T-cell (primary cell): ENCODE results near the gene SEL1L3. TPM values are rescaled to one million over a fixed set of nuclear protein-coding genes. Genes with fewer than 3 reads are reported as not detected.
A peak's percentile ranks its signal among the peaks of the same experiment; 100 is the strongest.

ENCODE experiments used
- ATAC-seq, 4 experiments: fragments of 200-7000 bp in 3 of 4; fragments of 150-1000 bp in 1 of 4; cut with Tn5 transposase; replicated peaks in 1 of 4; 1 replicate in 3 of 4; 2 replicates in 1 of 4; pipeline ENCODE4 v1.10.0; 2021; ENCODE audit warnings: moderate library complexity in 3 of 4, mild to moderate bottlenecking in 2 of 4, moderate number of reproducible peaks in 1 of 4
- CTCF ChIA-PET, 2 donors: fragments of 300-600 bp; sonication (Branson Sonifier 250); formaldehyde crosslinking; loops; one replicate each; lab custom pipeline; 2022; ENCODE audit warnings: antibody characterized with exemption in 2 of 2; lab: Charles Lee
- POLR2A ChIA-PET, 2 donors: fragments of 300-600 bp; sonication (Branson Sonifier 250); formaldehyde crosslinking; loops; one replicate each; lab custom pipeline; 2022; ENCODE audit warnings: antibody characterized with exemption in 2 of 2; lab: Charles Lee
- DNase-seq, 35 experiments: peaks; one replicate each; pipeline versions ENCODE4 v3.0.0 to v3.0.0-alpha.2; 2013 to 2023
- H3K27ac ChIP-seq: one replicate; pipeline ENCODE4 v1.5.1; 2013; ENCODE audit warnings: low read length
- H3K27me3 ChIP-seq, 2 experiments: replicated peaks in 1 of 2; 1 replicate in 1 of 2; 2 replicates in 1 of 2; pipeline versions ENCODE4 v1.6.1 to v1.7.0; 2013; ENCODE audit warnings: low read length in 1 of 2, mixed read lengths in 1 of 2; ENCODE audit not compliant: control insufficient read depth in 2 of 2, insufficient read depth in 2 of 2; ENCODE audit errors: extremely low read depth in 1 of 2
- H3K36me3 ChIP-seq, 2 donors: 1 replicate in 1 of 2; 2 replicates in 1 of 2; pipeline versions ENCODE4 v1.6.1 to v1.7.0; 2013; ENCODE audit warnings: low read length in 1 of 2; ENCODE audit not compliant: control insufficient read depth in 2 of 2, insufficient read depth in 1 of 2; ENCODE audit errors: extremely low read depth in 1 of 2
- H3K4me1 ChIP-seq, 2 experiments: 1 replicate in 1 of 2; 2 replicates in 1 of 2; pipeline versions ENCODE4 v1.6.1 to v1.7.0; 2013; ENCODE audit warnings: low read length in 2 of 2, mixed read lengths in 1 of 2; ENCODE audit not compliant: insufficient read depth in 2 of 2, control insufficient read depth in 1 of 2; ENCODE audit errors: extremely low read depth in 1 of 2
- H3K4me3 ChIP-seq, 2 donors: 1 replicate in 1 of 2; 2 replicates in 1 of 2; pipeline versions ENCODE4 v1.5.1 to v1.7.0; 2013; ENCODE audit warnings: mild to moderate bottlenecking in 2 of 2, low read length in 1 of 2, moderate library complexity in 1 of 2; ENCODE audit not compliant: control insufficient read depth in 1 of 2; ENCODE audit errors: extremely low read depth in 1 of 2
- H3K9me3 ChIP-seq: 2 replicates; pipeline ENCODE4 v1.7.0; 2013
- H3K27ac Mint-ChIP-seq, 2 donors: one replicate each; pipeline ENCODE4 v1.8.0; 2020 to 2021; ENCODE audit warnings: mild to moderate bottlenecking in 2 of 2, mixed read lengths in 2 of 2
- H3K27me3 Mint-ChIP-seq, 2 donors: one replicate each; pipeline ENCODE4 v1.8.0; 2021 to 2022; ENCODE audit warnings: mixed read lengths in 2 of 2
- H3K36me3 Mint-ChIP-seq: one replicate; pipeline ENCODE4 v1.8.0; 2021; ENCODE audit warnings: mixed read lengths
- H3K4me1 Mint-ChIP-seq, 3 donors: one replicate each; pipeline ENCODE4 v1.8.0; 2020 to 2022; ENCODE audit warnings: mixed read lengths in 3 of 3, mild to moderate bottlenecking in 1 of 3
- H3K4me3 Mint-ChIP-seq, 3 donors: one replicate each; pipeline ENCODE4 v1.8.0; 2020 to 2022; ENCODE audit warnings: mild to moderate bottlenecking in 3 of 3, mixed read lengths in 3 of 3, moderate library complexity in 3 of 3
- H3K9me3 Mint-ChIP-seq, 3 donors: one replicate each; pipeline ENCODE4 v1.8.0; 2020 to 2022; ENCODE audit warnings: mixed read lengths in 3 of 3
- WGBS: methylation state at CpG from one replicate; pipeline ENCODE4 v1.1.5; 2013; ENCODE audit warnings: missing lambda C conversion rate; ENCODE audit not compliant: insufficient coverage; 5-methylcytosine and 5-hydroxymethylcytosine counted together
- total RNA-seq, 35 experiments: library from RNA in 6 of 35; stranded (reverse) in 6 of 35; fragments of 120-200 nt in 1 of 35; gene quantifications; one replicate each; pipeline versions ENCODE4 v1.2.1 to v1.2.4 and lab custom pipeline; 2013 to 2026

The SEL1L3 gene
- total RNA-seq, 5 donors from 2014 or later (not counting 1 experiment from before 2014, with no cell fraction given): 43.6 to 69.9 (median 50.1) TPM

DNA sequence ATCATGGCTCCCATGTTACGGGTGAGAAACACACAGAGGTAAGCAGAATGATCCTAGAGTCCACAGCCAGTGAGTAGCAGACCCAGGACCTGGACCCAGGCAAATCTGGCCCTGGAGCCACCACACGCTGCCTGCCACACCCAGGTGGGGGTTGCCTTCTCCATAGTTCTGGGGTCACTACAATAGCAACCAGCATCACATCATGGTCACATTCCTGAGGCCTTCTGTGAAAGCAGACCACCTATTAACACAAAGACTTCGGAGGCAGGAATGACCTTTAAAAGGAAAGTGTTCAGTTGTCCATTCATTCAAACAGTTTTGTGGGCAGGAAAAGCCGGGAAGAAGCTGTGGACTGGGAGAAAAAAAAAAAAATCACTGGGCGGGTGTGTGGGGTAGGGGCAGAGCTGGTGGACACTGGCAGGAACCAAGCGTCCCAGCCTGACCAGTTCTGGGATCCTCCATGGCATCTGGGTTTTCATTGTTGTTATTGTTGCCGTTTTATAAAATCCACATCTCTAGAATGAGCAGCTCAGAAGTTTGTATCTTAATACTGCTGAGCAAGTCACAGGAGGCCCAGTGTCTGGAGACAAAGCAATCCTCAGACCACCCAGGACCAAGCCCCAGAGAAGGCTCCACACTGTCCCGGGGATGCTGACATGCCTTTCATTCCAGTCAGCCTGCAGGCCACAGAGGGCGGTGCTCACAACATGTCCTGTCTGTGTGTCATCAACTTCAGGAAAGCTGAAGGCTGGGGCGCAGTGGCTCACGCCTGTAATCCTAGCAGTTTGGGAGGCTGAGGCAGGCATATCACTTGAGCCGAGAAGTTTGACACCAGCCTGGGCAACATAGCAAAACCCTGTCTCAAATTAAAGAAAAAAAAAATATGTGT is 67.0 kb downstream of the SEL1L3 start:
- no peak for ATAC-seq
- 98% methylated on average over 9 of the region's 12 CpGs for WGBS
- Mint-ChIP-seq H3K27ac (no peak overlapping the region), H3K4me1 (peaks cover 0 to 2% (median 0%) of the 10 kb centered on the region in 3 donors), H3K4me3 (no peak overlapping the region), H3K36me3 (peaks cover 79% of the 10 kb centered on the region), H3K9me3 (no peaks in the 10 kb centered on the region), H3K27me3 (no peaks in the 10 kb centered on the region)
- peaks cover 0 to 45% of the 10 kb centered on the region in 2 donors for H3K36me3 ChIP-seq
- H3K4me3 ChIP-seq: no peak overlapping the region
- ChIA-PET POLR2A (no interaction called here), CTCF (no interaction called here)
- no peaks in the 10 kb centered on the region for H3K4me1 ChIP-seq
- H3K27ac ChIP-seq: no peak overlapping the region
- H3K27me3 ChIP-seq: no peaks in the 10 kb centered on the region
- H3K9me3 ChIP-seq: no peaks in the 10 kb centered on the region
- no peak for DNase-seq

DNA sequence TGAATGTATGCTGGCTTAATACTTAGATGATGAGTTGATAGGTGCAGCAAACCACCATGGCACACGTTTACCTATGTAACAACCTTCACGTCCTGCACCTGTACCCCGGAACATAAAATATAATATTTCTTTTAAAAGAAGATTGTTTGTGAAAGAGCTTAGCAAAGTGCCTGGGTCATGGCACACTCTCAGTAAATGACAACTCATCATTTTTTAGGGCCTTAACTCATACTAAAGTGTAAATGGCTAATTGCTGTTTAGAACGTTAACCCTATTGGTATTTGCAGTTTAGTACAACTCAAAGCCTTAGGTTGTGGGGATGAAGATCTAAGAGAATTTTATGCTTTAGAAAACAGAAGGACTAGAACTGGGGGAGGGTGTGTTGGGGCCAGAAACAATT is 67.7 kb downstream of the SEL1L3 start:
- no peak for ATAC-seq
- H3K27ac Mint-ChIP-seq: no peak overlapping the region
- no peak for DNase-seq
- H3K27me3 Mint-ChIP-seq: no peaks in the 10 kb centered on the region
- Histone ChIP-seq H3K27ac (no peak overlapping the region), H3K9me3 (no peaks in the 10 kb centered on the region), H3K27me3 (no peaks in the 10 kb centered on the region), H3K36me3 (peaks cover 0 to 47% of the 10 kb centered on the region in 2 donors), H3K4me3 (no peak overlapping the region), H3K4me1 (no peaks in the 10 kb centered on the region)
- ChIA-PET POLR2A (no interaction called here), CTCF (interaction anchor here in 1 of 2 donors (0.5 kb wide), 1 partner anchor 604 kb away, joined by 3 read pairs; no protein-coding TSS in a partner anchor)
- peaks cover 82% of the 10 kb centered on the region for H3K36me3 Mint-ChIP-seq
- no peaks in the 10 kb centered on the region for H3K9me3 Mint-ChIP-seq
- peaks cover 0 to 2% (median under 1%) of the 10 kb centered on the region in 3 donors for H3K4me1 Mint-ChIP-seq
- H3K4me3 Mint-ChIP-seq: no peak overlapping the region
- WGBS: no CpG with 5 or more reads among the region's 4 CpGs

DNA sequence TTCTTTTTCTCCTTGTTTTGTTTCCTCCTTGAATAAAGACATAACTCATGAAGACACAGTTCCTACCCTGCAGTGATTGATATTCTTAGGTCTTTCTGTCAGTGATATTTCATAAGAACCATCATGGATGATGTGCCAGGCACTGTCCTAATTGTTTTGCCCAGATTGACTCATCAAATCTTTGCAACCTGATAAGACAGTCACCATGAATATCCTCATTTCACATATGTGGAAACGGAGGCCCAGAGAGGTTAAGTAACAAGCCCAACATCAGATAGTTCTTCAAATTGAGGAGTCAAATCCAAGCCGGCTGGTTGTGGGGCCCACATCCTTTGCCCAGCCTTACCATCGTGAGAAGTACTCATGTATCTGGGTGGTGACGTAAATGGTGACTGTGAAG is 69.9 kb downstream of the SEL1L3 start:
- Mint-ChIP-seq H3K27ac (no peak overlapping the region), H3K27me3 (no peaks in the 10 kb centered on the region), H3K4me3 (no peak overlapping the region), H3K9me3 (no peaks in the 10 kb centered on the region), H3K36me3 (peaks cover 82% of the 10 kb centered on the region), H3K4me1 (peaks cover 0 to 6% (median 2%) of the 10 kb centered on the region in 3 donors)
- H3K4me3 ChIP-seq: no peak overlapping the region
- no CpG with 5 or more reads among the region's 4 CpGs for WGBS
- no peaks in the 10 kb centered on the region for H3K4me1 ChIP-seq
- ChIA-PET CTCF (interaction anchor here in 1 of 2 donors (0.5 kb wide), 1 partner anchor 40 kb away, joined by 3 read pairs; no protein-coding TSS in a partner anchor), POLR2A (no interaction called here)
- H3K27ac ChIP-seq: no peak overlapping the region
- ATAC-seq (no peak), DNase-seq (no peak)
- peaks cover 0 to 59% of the 10 kb centered on the region in 2 donors for H3K36me3 ChIP-seq
- H3K27me3 ChIP-seq: no peaks in the 10 kb centered on the region
- no peaks in the 10 kb centered on the region for H3K9me3 ChIP-seq

DNA sequence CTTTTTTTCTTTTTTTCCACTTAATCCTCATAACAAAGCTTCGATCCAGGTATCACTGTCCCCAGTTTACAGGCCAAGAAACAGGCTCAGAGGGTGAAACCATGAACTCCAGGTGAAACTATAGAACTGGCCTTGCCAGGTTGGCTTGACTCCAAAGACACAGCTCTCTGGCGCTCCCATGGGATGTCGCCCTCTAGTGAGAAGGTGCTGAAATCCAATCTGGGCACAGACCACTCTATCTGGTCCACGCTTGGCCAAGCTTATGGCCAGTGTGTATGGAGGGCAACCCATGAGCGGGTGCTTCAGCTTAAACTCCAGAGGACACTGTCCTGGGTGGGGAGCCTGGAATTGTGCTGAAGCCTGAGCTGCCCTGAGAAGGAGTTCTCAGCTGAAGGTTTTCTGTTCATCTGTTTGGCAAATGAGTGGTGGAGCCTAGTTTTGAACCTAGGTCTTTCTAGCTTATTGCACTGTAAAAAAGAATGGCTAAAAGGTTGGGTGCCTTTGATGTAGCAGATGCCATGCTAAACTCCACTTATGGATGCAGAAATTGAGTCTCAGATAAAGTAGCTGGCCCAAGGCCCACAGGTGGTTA is 70.5 kb downstream of the SEL1L3 start:
- Histone ChIP-seq H3K4me3 (no peak overlapping the region), H3K27ac (no peak overlapping the region), H3K27me3 (no peaks in the 10 kb centered on the region), H3K9me3 (no peaks in the 10 kb centered on the region), H3K36me3 (peaks cover 0 to 59% of the 10 kb centered on the region in 2 donors), H3K4me1 (no peaks in the 10 kb centered on the region)
- WGBS: 92% methylated on average over 5 of the region's 5 CpGs
- H3K27me3 Mint-ChIP-seq: no peaks in the 10 kb centered on the region
- ChIA-PET CTCF (interaction anchor here in 1 of 2 donors (0.5 kb wide), 1 partner anchor 40 kb away, joined by 3 read pairs; no protein-coding TSS in a partner anchor), POLR2A (no interaction called here)
- H3K27ac Mint-ChIP-seq: no peak overlapping the region
- no peak overlapping the region for H3K4me3 Mint-ChIP-seq
- H3K9me3 Mint-ChIP-seq: no peaks in the 10 kb centered on the region
- DNase-seq: peak in 1 of 35 experiments; percentile 11
- H3K4me1 Mint-ChIP-seq: peaks cover 0 to 6% (median 2%) of the 10 kb centered on the region in 3 donors
- H3K36me3 Mint-ChIP-seq: peaks cover 81% of the 10 kb centered on the region
- ATAC-seq: no peak

DNA sequence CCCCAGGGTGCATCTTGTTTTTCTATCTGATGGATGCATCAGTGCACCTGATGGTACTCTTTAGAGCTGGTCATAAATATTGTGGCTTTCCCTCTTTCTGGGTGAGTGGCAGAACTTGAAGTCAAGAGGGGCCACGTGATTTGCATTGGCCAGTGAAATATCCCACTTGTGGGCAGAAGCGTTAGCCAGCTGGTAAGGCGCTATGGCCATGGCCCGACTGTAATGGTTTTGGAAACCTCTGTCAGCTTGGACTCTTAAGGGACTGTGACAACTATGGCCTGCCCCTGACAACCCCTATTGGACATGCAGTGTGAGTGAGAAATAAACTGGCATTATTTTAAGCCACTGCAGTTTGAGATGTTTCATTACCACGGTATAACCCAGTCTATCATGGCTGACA is 72.8 kb downstream of the SEL1L3 start:
- ChIA-PET CTCF (no interaction called here), POLR2A (no interaction called here)
- H3K27me3 ChIP-seq: no peaks in the 10 kb centered on the region
- Mint-ChIP-seq H3K27ac (no peak overlapping the region), H3K4me1 (peaks cover 0 to 6% (median 0%) of the 10 kb centered on the region in 3 donors), H3K9me3 (no peaks in the 10 kb centered on the region), H3K36me3 (peaks cover 78% of the 10 kb centered on the region), H3K4me3 (no peak overlapping the region), H3K27me3 (no peaks in the 10 kb centered on the region)
- ATAC-seq: no peak
- H3K4me1 ChIP-seq: no peaks in the 10 kb centered on the region
- no peaks in the 10 kb centered on the region for H3K9me3 ChIP-seq
- peaks cover 0 to 56% of the 10 kb centered on the region in 2 donors for H3K36me3 ChIP-seq
- WGBS: 100% methylated on average over 2 of the region's 5 CpGs
- no peak overlapping the region for H3K27ac ChIP-seq
- no peak for DNase-seq
- H3K4me3 ChIP-seq: no peak overlapping the region

DNA sequence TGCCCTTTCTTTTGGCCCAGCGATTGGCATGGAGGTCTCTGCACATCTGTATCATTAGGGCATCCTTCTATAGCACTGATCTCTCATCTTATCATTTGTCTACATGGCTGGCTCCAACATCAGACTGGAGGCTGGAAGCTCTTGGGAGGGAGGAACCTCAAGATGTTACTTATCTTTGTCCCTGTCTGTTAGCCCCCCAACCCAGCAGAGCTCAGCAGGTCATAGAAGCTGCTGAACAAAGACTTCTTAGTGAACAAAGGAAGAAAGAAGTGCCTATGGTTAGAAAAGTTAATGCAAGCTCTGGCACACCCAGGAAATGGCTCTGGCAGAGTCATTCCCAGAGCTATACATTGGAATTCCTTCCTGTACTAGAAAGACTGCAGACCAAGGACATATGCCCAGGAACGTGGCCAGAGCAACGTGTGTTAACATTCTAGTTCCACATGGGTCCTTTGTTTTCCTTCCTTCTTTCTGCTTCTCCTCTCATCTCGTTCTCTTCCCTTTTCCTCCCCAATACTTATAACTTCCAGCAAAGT is 74.0 kb downstream of the SEL1L3 start:
- H3K27ac Mint-ChIP-seq: no peak overlapping the region
- H3K9me3 Mint-ChIP-seq: no peaks in the 10 kb centered on the region
- peaks cover 76% of the 10 kb centered on the region for H3K36me3 Mint-ChIP-seq
- ChIA-PET CTCF (interaction anchor here in 1 of 2 donors (0.6 kb wide), 1 partner anchor 784 kb away, joined by 4 read pairs; no protein-coding TSS in a partner anchor), POLR2A (no interaction called here)
- H3K9me3 ChIP-seq: no peaks in the 10 kb centered on the region
- H3K4me1 ChIP-seq: no peaks in the 10 kb centered on the region
- no peaks in the 10 kb centered on the region for H3K27me3 ChIP-seq
- no peak for DNase-seq
- H3K27ac ChIP-seq: no peak overlapping the region
- WGBS: 100% methylated on average over 2 of the region's 4 CpGs
- H3K4me3 ChIP-seq: no peak overlapping the region
- no peak overlapping the region for H3K4me3 Mint-ChIP-seq
- no peak for ATAC-seq
- no peaks in the 10 kb centered on the region for H3K27me3 Mint-ChIP-seq
- peaks cover 0 to 67% of the 10 kb centered on the region in 2 donors for H3K36me3 ChIP-seq
- H3K4me1 Mint-ChIP-seq: peaks cover 1 to 6% (median 2%) of the 10 kb centered on the region in 3 donors
